DOHH2 (cell line): ENCODE measurements around the gene TMPRSS9.
A peak's percentile ranks its signal among the peaks of the same experiment; 100 is the strongest.

ENCODE experiments used
- EZH2phosphoT487 ChIP-seq: fragments of 200-600 bp; sonication (generic); IDR thresholded peaks from 2 replicates; pipeline ENCODE4 v1.6.1; 2017; ENCODE audit warnings: borderline replicate concordance, mild to moderate bottlenecking, antibody characterized with exemption, low read length, moderate library complexity, mixed read lengths
- TF ChIP-seq, protein P1 (sequence below): fragments of 200-600 bp; sonication (generic); IDR thresholded peaks from one replicate; pipeline ENCODE4 v1.5.1; 2014; ENCODE audit warnings: antibody characterized with exemption, mild to moderate bottlenecking, low read depth, low read length; ENCODE audit not compliant: poor library complexity, severe bottlenecking

DNA sequence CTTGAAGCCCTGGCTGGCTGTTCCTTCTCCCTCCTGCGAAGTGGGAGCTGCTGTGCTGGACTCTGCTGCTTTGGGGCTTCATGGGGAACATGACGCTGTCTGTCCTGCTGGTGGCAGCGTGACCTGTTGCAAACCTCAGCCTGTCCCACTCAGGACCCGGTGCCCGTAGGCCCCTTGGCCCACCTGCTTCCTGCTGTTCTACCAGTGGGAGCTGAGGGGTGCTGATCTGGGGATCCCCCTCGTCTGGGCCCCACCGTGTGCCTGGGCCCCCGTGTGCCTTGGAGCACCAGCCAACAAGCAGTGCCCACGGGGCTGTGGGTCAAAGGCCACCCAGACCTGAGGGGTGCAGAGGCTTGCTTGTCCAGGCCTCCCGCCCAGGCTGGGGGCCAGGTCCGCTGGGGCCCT, 26.3 kb upstream of the TMPRSS9 start:
- no peak for TF ChIP-seq EZH2phosphoT487
- TF ChIP-seq, protein P1, sequence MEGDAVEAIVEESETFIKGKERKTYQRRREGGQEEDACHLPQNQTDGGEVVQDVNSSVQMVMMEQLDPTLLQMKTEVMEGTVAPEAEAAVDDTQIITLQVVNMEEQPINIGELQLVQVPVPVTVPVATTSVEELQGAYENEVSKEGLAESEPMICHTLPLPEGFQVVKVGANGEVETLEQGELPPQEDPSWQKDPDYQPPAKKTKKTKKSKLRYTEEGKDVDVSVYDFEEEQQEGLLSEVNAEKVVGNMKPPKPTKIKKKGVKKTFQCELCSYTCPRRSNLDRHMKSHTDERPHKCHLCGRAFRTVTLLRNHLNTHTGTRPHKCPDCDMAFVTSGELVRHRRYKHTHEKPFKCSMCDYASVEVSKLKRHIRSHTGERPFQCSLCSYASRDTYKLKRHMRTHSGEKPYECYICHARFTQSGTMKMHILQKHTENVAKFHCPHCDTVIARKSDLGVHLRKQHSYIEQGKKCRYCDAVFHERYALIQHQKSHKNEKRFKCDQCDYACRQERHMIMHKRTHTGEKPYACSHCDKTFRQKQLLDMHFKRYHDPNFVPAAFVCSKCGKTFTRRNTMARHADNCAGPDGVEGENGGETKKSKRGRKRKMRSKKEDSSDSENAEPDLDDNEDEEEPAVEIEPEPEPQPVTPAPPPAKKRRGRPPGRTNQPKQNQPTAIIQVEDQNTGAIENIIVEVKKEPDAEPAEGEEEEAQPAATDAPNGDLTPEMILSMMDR: peak; percentile 13
